Activated CD4-positive, alpha-beta T cell treated with anti-CD3 and anti-CD28 coated beads, Interleukin-2, Interleukin-4, amounts not matched to agents 100 ng/mL and 50 ng/mL, durations not matched to agents 16 hours and 8 hours (primary cell): ENCODE measurements around the gene OBI1.

Experiments used
- DNase-seq: peaks from one replicate; pipeline ENCODE4 v3.0.0-alpha.2; 2020; ENCODE audit warnings: low spot score

Gene OBI1

GRCh38 chr13:78603240-78603957 is 55.6 kb downstream of the OBI1 start, which contains the start of gene POU4F1:
POU4F1 (minus strand) TSS chr13:78603552; CDS start chr13:78603326, 226 bp downstream.
- peak; percentile 71 for DNase-seq

- no peak for DNase-seq
Observed at GRCh38 chr13:78602561-78603239, 56.3 kb downstream of the OBI1 start.

- DNase-seq = no peak
Observed at GRCh38 chr13:78601874-78602560, 56.9 kb downstream of the OBI1 start.

- no peak for DNase-seq
Observed at GRCh38 chr13:78601124-78601873, 57.7 kb downstream of the OBI1 start.

- DNase-seq = no peak
Observed at GRCh38 chr13:78600280-78600883, 58.6 kb downstream of the OBI1 start.

GRCh38 chr13:78599645-78600279 is 59.2 kb downstream of the OBI1 start:
- no peak for DNase-seq

GRCh38 chr13:78598966-78599644 is 59.9 kb downstream of the OBI1 start:
- no peak for DNase-seq

- DNase-seq = no peak
Observed at GRCh38 chr13:78598116-78598781, 60.7 kb downstream of the OBI1 start.

- DNase-seq = no peak
Observed at GRCh38 chr13:78597602-78597932, 61.4 kb downstream of the OBI1 start.

- DNase-seq = no peak
Observed at GRCh38 chr13:78596736-78597601, 62.0 kb downstream of the OBI1 start.

GRCh38 chr13:78596399-78596735 is 62.6 kb downstream of the OBI1 start:
- no peak for DNase-seq

- peak; percentile 15 for DNase-seq
Observed at GRCh38 chr13:78595495-78596398, 63.2 kb downstream of the OBI1 start.

- DNase-seq = no peak
Observed at GRCh38 chr13:78594456-78594975, 64.4 kb downstream of the OBI1 start.

GRCh38 chr13:78593652-78594455 is 65.1 kb downstream of the OBI1 start:
- DNase-seq = no peak

GRCh38 chr13:78593129-78593528 is 65.8 kb downstream of the OBI1 start:
- no peak for DNase-seq

GRCh38 chr13:78592584-78592983 is 66.4 kb downstream of the OBI1 start:
- no peak for DNase-seq

- no peak for DNase-seq
Observed at GRCh38 chr13:78589206-78589605, 69.7 kb downstream of the OBI1 start.
